Left lung (tissue), 10 donors: ENCODE measurements around the gene MRPL11. TPM values are rescaled to one million over a fixed set of nuclear protein-coding genes. Genes with fewer than 3 reads are reported as not detected.

ENCODE experiments used
- ATAC-seq: fragments of 200-7000 bp; cut with Tn5 transposase; one replicate; pipeline ENCODE4 v1.9.1; 2020; ENCODE audit warnings: moderate library complexity
- DNase-seq, 4 donors: peaks; one replicate each; pipeline ENCODE4 v3.0.0-alpha.2; 2013 to 2020
- H3K27ac ChIP-seq, 2 donors: fragments of 200-600 bp; sonication (generic) in 1 of 2; one replicate each; pipeline versions ENCODE4 v1.5.0 to v1.8.0; 2020 to 2021
- H3K27me3 ChIP-seq, 2 donors: fragments of 200-600 bp; sonication (generic) in 1 of 2; one replicate each; pipeline versions ENCODE4 v1.5.0 to v1.8.0; 2020 to 2021
- H3K36me3 ChIP-seq, 2 donors: fragments of 200-600 bp; sonication (generic) in 1 of 2; one replicate each; pipeline versions ENCODE4 v1.5.0 to v1.8.0; 2020 to 2021
- H3K4me1 ChIP-seq, 2 donors: fragments of 200-600 bp; one replicate each; pipeline ENCODE4 v1.8.0; 2021
- H3K4me3 ChIP-seq, 2 donors: fragments of 200-600 bp; sonication (generic) in 1 of 2; one replicate each; pipeline versions ENCODE4 v1.5.0 to v1.8.0; 2020 to 2021; ENCODE audit warnings: mild to moderate bottlenecking in 1 of 2
- H3K9me3 ChIP-seq, 2 donors: fragments of 200-600 bp; sonication (generic) in 1 of 2; one replicate each; pipeline versions ENCODE4 v1.5.0 to v1.8.0; 2020 to 2021
- intact Hi-C, 2 donors: fragments of 100-400 bp; cut with DNase I; formaldehyde crosslinking; loops; one replicate each; pipeline versions ENCODE4 v1.11.2 to v1.14.2; 2022
- polyA plus RNA-seq, 6 donors: library from polyadenylated mRNA; unstranded; fragments of 120-200 nt; gene quantifications; one replicate each; pipeline ENCODE4 v1.2.1, GENCODE V29; 2013; ENCODE audit not compliant: insufficient read length in 6 of 6
- total RNA-seq, 2 donors: library from RNA; stranded (reverse); fragmentation: NEBNext Ultra II Directional; extraction: Animal tissue kit (Norgen Biotek cat#: 25700); gene quantifications; one replicate each; pipeline ENCODE4 v1.2.1, GENCODE V29; 2021
- TF ChIP-seq, protein P1 (sequence below), 2 donors: fragments of 200-600 bp; sonication (generic) in 1 of 2; IDR thresholded peaks; one replicate each; pipeline versions ENCODE4 v1.5.0 to v1.8.0; 2021; ENCODE audit warnings: antibody characterized with exemption in 2 of 2
- donor health status: DM: no; HTN: yes; CAD: no.
- donor health status: DM: no; HTN: no; CAD: no.

Gene MRPL11
- total and polyA plus RNA-seq, 8 donors: 29.6 to 73.5 (median 60.3) TPM

DNA sequence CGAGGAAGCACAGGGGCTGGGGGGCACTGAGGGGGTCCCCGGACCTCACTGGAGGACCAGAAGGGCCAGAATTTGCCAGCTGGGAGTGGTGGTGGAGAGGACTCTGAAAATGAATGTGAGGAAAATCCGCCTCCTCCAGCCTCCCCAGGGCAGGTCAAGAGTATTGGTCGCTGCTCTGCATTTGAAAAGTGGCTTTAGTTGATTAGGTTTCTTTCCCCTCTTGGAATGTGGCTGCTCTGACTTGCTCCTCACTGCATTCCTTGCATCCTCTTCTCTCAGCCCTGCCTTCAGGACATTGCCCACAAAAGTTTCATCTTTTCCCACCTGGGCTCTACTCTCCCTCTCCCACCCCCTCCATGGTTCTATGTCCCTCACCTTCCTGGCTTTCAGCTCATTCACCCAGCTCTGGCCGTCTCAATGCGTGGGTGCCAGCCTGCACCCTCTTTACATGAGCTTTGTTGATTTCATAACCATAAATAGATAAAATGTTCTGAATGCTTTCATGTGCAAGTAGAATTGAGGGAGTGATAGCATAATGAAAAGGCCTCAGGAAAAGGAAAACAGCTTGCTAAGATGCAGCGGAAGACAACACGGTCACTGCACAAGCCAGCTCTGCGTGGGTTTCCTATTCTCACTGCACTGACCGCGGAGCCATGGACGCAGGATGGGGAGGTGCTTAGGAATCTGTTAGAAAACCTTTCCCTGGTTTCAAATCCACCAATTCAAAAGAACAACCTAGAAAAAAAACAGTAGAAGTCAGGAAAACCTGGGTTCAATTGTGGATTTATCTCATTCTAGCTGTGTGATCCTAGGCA is 24.3 kb downstream of the MRPL11 start:
- DNase-seq: no peak
- no peak overlapping the region for H3K27ac ChIP-seq
- H3K36me3 ChIP-seq: no peaks in the 10 kb centered on the region
- no peak for ATAC-seq
- no peaks in the 10 kb centered on the region for H3K9me3 ChIP-seq
- peaks cover under 1 to 4% of the 10 kb centered on the region in 2 donors for H3K4me1 ChIP-seq
- TF ChIP-seq, protein P1, sequence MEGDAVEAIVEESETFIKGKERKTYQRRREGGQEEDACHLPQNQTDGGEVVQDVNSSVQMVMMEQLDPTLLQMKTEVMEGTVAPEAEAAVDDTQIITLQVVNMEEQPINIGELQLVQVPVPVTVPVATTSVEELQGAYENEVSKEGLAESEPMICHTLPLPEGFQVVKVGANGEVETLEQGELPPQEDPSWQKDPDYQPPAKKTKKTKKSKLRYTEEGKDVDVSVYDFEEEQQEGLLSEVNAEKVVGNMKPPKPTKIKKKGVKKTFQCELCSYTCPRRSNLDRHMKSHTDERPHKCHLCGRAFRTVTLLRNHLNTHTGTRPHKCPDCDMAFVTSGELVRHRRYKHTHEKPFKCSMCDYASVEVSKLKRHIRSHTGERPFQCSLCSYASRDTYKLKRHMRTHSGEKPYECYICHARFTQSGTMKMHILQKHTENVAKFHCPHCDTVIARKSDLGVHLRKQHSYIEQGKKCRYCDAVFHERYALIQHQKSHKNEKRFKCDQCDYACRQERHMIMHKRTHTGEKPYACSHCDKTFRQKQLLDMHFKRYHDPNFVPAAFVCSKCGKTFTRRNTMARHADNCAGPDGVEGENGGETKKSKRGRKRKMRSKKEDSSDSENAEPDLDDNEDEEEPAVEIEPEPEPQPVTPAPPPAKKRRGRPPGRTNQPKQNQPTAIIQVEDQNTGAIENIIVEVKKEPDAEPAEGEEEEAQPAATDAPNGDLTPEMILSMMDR (IDR thresholded peaks at IDR 0.05): no peak
- intact Hi-C loops: no loop called here
- no peak overlapping the region for H3K4me3 ChIP-seq
- peaks cover 0 to 100% of the 10 kb centered on the region in 2 donors for H3K27me3 ChIP-seq

DNA sequence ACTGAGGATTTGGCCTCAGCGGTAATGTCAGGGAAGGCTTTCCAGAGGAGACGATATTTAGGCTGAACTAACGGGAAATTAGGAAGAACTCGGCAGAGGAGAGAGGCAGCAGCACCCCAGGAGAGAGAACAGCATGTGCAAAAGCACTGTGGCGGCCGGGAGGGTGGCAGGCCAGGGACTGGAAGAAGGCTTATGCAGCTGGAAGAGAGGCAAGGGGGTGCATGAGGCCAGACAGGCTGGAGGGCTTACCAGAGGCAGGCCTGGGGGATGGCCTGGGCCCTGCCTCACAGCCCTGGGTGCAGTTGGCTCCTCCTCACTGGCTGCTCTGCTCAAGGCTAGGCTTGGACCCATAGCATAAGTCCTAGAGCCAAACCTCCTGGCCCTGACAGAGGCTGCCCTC is 25.5 kb downstream of the MRPL11 start:
- Histone ChIP-seq H3K9me3 (no peaks in the 10 kb centered on the region), H3K36me3 (no peaks in the 10 kb centered on the region), H3K4me3 (no peak overlapping the region), H3K27me3 (peaks cover 6 to 97% of the 10 kb centered on the region in 2 donors), H3K27ac (no peak overlapping the region), H3K4me1 (peaks cover 6 to 10% of the 10 kb centered on the region in 2 donors)
- TF ChIP-seq, protein P1 (IDR thresholded peaks at IDR 0.05): no peak
- intact Hi-C loops: no loop called here
- ATAC-seq: no peak
- no peak for DNase-seq

DNA sequence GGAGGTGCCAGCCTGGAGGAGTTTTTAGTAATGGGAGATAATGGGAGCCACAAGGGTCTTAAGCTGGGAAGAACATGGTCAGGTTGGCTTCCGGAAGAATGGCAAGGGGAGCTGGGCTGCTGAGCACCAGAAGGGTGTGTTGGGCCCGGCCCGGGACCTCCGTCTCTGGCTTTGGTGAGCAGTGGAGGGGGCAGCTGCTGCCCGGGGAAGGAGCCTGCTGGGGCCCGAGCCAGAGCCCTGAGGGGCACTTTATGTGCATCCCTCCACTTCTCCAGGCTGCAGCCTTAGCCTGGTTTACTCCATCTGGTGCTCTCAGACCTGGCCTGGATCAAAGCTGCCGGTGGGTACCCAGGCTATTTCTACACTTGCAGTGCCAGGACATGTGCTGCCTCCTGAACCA is 26.5 kb downstream of the MRPL11 start:
- H3K27me3 ChIP-seq: peaks cover 6 to 87% of the 10 kb centered on the region in 2 donors
- TF ChIP-seq, protein P1 (IDR thresholded peaks at IDR 0.05): no peak
- H3K4me1 ChIP-seq: peaks cover 6 to 10% of the 10 kb centered on the region in 2 donors
- DNase-seq: no peak
- no peak overlapping the region for H3K4me3 ChIP-seq
- no peaks in the 10 kb centered on the region for H3K9me3 ChIP-seq
- no peak for ATAC-seq
- intact Hi-C loops: no loop called here
- H3K36me3 ChIP-seq: no peaks in the 10 kb centered on the region
- H3K27ac ChIP-seq: no peak overlapping the region

- no peak for DNase-seq
- peaks cover 6 to 10% of the 10 kb centered on the region in 2 donors for H3K4me1 ChIP-seq
- TF ChIP-seq, protein P1 (IDR thresholded peaks at IDR 0.05): no peak
- intact Hi-C loops: no loop called here
- no peak for ATAC-seq
- no peaks in the 10 kb centered on the region for H3K36me3 ChIP-seq
- no peak overlapping the region for H3K4me3 ChIP-seq
- H3K27ac ChIP-seq: no peak overlapping the region
- H3K9me3 ChIP-seq: no peaks in the 10 kb centered on the region
- H3K27me3 ChIP-seq: peaks cover 6 to 79% of the 10 kb centered on the region in 2 donors
Observed at GRCh38 chr11:66411323-66411722, 27.3 kb downstream of the MRPL11 start.

DNA sequence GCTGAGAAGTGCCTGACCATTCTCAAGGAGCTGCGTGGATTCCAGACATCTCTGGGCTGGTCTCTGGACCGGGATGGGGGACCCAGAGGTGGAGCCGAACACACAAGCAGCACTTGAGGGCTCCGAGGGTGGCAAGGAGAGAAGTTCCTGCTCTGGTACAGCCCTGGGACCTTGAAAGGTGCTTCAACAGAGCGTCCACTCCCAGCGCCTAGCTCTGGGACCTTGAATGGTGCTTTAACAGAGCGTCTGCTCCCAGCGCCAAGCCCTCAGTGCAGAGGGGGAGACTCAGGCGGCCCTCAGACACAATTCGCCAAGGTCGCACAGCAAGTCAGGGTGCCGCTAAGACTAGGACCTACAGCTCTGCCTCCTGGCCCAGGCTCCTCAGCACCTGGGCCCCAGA is 28.5 kb downstream of the MRPL11 start:
- intact Hi-C loops: no loop called here
- TF ChIP-seq, protein P1 (IDR thresholded peaks at IDR 0.05): no peak
- H3K27me3 ChIP-seq: peaks cover 6 to 75% of the 10 kb centered on the region in 2 donors
- no peak overlapping the region for H3K27ac ChIP-seq
- no peaks in the 10 kb centered on the region for H3K9me3 ChIP-seq
- no peaks in the 10 kb centered on the region for H3K36me3 ChIP-seq
- no peak for ATAC-seq
- no peak for DNase-seq
- peaks cover 6 to 10% of the 10 kb centered on the region in 2 donors for H3K4me1 ChIP-seq
- no peak overlapping the region for H3K4me3 ChIP-seq
